HG02642 (cell line): ENCODE results near the gene OSBPL5.
A peak's percentile ranks its signal among the peaks of the same experiment; 100 is the strongest.
"Not testable (repeated sequence)": the region's sequence is repeated elsewhere in the genome, so short reads cannot be mapped to it uniquely, and the experiment has no call there.

Experiments
- ATAC-seq: cut with Tn5 transposase; IDR thresholded peaks from one replicate; pipeline ENCODE4 v1.9.1; 2021; ENCODE audit warnings: mild to moderate bottlenecking; ENCODE audit not compliant: unreplicated experiment, poor library complexity

Gene OSBPL5

DNA sequence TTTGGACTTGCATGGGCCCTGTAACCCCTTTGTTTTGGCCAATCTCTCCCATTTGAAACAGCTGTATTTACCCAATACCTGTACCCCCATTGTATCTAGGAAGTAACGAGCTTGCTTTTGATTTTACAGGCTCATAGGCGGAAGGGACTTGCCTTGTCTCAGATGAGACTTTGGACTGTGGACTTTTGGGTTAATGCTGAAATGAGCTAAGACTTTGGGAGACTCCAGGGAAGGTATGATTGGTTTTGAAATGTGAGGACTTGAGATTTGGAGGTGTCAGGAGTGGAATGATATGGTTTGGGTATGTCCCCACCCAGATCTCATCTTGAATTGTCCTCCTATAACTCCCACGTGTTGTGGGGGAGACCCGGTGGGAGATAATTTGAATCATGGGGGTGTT lies 101.7 kb downstream of the OSBPL5 start:
- ATAC-seq, result not testable (repeated sequence)

- no peak for ATAC-seq
Measured at GRCh38 chr11:3060436-3061025, 104.6 kb downstream of the OSBPL5 start.

DNA sequence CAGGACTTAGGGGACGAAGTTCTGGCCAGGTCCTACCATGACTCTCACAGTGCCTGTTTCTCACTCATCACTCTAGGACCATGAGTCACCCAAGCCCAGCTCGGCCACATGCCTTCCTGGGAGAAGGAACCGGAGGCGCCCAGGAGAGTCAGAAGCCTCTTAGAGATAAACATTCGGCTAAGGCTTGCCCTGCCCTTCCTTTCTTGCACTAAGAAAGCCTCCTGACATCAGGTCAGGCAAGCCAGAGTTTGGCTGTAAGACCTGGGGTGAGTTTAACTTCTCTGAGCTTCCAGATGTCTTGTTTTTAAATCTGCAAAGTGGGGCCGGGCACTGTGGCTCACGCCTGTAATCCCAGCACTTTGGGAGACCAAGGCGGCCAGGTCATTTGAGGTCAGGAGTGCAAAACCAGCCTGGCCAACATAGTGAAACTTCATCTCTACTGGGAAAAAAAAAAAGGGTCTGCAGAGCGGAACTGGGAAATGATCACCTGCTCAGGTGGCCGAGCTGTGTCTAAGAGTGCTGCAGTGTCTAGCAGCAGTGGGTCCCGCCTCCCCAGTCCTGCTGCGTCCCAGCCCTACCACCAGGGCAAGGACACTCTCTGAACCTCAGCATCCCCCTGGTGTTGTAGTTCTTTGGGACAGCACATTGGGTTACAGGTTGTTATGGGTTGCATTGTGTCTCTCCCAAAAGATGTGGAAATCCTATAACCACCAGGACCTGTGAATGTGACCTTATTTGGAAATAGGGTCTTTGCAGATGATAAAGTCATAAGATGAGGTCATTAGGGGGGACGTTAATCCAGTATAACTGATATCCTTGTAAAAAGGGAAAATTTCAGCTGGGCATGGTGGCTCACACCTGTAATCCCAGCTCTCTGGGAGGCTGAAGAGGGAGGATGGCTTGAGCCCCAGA lies 106.1 kb downstream of the OSBPL5 start:
- ATAC-seq, result no peak

DNA sequence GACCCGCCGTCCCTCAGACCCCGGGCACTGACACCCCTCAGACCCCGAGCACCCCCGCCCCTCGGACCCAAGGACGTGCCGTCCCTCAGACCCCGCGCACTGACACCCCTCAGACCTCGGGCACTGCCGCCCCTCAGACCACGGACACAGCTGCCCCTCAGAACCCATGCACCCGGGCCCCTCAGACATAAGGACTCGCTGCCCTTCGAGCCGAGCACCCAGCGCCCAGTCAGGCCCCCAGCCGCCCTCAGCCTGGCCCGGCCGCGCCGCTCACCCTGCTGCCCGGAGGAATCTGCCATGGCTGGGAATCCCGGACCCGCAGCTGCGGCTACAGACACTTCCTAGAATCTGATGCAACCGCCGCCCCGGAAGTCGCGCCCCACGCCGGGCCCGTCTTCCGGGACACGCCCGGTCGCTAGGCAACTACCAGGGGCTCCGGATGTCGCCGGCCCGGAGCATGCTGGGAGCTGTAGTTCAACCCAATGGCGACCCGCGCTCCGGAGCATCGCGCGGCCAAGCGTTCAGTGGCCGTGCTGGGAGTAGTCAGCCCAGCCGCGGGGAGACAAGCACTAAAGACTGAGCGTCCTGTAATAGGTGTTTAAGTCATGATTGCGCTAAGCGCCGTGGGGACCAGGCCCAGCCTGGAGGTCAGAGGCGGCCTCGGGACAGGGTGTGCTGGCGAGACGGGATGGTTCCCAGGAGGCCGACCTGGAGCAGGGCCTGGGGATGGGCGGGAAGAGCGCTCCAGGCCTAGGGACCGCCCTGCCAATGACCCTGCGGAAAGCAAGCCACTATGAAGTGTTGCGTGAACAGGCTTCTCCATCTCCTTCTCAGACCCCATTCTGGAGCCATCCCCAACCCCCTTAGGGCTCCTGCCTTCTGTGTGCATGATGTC lies 107.8 kb downstream of the OSBPL5 start, which contains the start of gene CARS1:
Gene CARS1, minus strand, starts transcription at position 355 of the 895 bp plus-strand sequence. Its CDS starts 56 bp downstream, at position 299.
- ATAC-seq, result peak; percentile 98

DNA sequence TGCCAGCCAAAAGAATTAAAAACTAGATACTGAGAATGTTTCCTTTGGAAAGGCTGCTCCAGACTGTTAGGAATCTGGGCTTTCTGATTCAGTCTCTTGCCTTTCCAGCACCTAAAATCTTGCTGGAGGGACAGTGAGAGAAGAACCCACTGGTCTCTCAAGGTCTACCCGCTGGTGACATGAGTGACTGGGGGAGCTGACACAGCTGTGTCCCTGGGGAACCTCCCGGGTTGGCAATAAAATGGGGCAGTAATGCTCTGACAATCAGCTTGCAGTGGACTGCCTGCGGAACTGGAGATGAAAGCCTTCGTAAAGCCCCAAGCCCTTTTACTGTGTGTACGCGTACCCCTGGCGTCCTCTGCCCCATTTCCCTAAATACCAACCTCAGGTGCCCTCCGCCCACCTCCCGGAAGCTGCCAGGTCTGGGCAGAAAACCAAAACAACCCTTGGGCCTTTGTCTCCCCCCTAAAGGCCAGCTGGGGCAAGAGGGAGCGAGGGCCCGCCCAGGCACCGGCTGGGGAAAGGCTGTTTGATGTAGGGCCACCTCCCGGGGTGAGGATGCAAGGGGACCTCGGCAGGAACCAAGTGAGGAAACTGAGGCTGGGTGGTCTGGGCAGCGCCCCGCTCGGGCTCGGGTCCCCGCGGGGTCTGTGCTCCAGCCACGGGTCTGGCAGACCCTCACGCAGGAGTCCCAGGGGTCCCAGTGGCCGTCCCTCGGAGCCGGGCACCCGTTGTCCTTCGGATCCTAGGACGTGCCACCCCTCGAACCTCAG lies 108.6 kb downstream of the OSBPL5 start:
- ATAC-seq, result peak; percentile 10

DNA sequence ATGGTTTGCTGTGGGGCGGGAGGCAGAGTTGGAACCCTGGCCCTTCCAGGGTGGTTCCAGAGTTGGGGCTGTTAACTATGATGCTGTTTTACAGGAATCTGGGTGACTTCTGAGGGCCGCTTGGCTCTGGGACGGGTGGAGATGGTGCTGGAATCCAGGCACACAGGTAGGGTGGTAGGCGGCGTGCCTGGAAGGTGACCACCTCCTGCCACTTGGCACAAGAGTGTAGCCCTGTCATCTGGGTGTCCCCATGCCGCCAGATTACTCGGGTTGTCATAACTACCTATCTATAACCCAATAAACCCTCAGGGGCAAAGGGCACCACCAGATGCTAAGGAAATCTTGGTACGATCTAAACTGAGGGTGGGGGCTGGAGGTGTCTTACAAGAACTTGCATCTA lies 109.2 kb downstream of the OSBPL5 start:
- ATAC-seq, result no peak

GRCh38 chr11:3052567-3052966 lies 112.5 kb downstream of the OSBPL5 start:
- ATAC-seq, result no peak

DNA sequence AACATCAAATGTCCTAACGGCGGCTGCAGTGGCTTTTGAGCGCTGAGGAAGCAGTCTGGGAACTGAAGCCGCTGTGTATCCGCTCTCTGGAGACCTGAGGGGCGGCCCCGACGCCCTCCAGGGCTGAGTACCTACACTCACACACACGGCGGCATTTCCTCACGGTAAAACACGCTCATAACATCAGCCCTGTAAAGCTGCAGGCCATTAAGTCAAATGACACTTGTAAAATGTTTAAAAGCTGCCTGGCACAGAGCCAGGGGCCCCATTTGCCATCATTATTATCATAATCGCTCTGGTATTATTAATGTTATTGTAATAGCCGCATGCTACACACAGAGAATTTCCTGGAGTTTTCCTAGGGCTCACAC lies 113.0 kb downstream of the OSBPL5 start:
- ATAC-seq, result no peak

DNA sequence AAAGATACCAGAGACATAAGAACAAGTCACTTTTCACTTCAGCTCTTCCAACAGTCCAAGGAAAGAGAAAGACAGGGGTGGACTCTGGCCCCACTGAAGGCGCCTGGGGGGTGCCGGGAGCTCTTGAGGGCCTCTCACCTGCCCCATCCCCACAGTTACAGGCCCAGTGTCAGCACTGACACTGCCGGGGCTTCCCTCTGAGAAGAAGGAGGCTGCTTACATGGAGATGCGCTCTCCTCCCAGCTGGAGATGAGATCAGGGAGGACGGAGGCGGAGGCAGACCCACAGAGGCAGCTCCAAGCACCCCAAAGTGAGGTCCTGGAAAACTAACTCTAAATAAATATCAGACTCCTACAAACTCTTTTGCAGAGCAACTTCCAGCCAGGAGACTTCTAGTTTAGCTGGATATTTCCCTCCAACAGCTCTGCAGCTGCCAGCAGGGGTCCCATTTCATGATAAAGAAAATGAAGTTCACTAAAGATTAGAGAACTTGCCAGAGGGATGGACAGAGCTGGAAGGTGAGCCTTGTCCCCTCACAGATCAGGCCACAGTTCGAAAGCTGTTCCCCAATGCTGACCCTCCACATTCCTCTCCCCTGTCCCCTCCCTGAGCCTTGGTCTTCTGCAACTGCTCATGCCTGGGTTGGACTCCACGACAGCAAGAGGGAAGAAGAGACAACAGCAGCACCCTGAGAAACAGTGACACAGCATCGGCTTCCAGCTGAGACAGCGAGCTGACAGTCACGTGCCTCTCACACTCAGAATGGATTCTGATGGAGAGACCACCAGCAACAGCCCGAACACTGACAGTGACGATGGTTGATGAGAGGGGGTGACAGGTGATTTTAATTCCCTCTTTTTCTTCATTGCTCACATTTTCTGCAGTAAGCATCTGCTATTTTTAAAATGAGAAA lies 113.7 kb downstream of the OSBPL5 start:
- no peak for ATAC-seq

DNA sequence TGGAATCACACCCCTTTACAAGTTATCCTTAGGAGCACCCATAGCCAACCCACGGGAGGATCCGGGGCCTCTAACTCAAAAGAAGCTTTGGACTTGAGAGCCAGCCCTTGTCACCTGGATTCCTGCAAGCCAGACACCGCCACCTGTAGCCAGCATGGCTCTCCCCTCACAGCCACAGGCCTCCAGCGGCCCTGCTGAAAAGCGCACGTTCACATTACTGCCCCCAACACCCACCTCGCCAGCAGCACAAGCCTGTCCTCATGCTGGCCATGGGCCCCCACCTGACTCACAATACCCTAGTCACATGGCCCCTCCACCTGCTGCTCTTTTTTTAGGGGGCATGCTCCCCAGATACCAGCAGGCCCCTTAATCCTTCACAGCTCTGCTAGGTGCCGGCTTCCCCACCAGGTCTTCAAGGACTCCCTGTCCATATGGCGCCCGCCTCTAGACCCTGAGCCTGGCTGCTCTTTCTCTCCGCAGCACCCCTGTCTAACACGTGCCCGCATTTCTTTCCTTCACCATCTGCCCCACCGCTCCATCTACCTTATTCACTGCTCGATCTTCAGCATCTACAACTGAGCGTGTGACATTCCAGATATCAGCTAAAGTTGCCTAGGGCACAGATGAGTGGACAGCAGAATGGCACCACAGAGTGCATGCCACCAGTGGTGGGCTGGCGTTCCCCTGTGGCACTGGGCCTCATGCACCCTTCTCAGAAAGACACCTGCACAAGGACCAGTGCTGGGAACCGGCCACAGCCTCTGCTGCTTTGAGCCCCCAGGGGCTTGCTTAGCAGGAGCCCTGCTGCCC lies 114.5 kb downstream of the OSBPL5 start:
- ATAC-seq, result no peak

DNA sequence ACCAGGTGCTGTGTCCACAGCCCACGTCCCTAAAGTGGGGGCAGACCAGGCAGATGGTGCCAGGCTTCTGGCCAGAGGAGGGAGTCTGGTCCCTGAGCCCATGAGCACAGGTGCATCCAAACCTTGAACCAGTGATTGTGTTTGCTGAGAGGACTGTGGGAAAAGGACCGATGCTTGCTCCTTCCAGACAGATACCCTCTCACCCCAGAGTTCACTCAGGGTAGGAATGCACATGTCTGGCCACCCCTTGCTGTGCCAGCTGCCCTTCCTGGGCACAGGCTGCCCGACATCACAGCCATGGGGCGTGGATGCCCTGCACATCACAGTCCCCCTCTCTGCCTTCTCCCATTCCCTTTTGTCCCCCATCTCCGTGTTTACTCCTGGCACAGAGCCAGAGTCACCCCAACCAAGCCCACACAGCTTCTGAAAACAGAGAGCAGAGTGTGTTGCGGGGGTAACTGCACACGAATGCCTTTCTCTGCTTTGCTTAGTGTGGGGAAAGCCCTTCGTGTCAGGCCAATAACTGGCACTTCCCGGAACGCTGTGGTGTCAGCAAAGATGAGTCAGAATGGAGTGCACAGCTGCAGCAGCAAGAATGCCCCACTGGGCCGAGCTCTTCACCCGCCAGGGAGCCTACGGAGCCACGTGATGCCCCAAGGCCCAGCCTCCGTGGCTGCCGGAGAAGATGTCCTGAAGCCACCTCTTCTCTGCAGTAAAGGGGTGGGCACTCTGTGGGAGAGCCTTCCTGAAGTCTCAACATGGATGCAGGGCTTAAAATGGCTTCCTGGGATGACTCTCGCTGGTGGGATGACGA lies 115.5 kb downstream of the OSBPL5 start:
- peak; percentile 89 for ATAC-seq

- ATAC-seq, result no peak
Measured at GRCh38 chr11:3047637-3048036, 117.5 kb downstream of the OSBPL5 start.

- ATAC-seq, result no peak
Measured at GRCh38 chr11:3046641-3047040, 118.5 kb downstream of the OSBPL5 start.

- no peak for ATAC-seq
Measured at GRCh38 chr11:3046190-3046589, 118.9 kb downstream of the OSBPL5 start.

GRCh38 chr11:3044915-3045314 lies 120.2 kb downstream of the OSBPL5 start:
- ATAC-seq, result no peak

- no peak for ATAC-seq
Measured at GRCh38 chr11:3044004-3044403, 121.1 kb downstream of the OSBPL5 start.

GRCh38 chr11:3043315-3043871 lies 121.7 kb downstream of the OSBPL5 start:
- no peak for ATAC-seq
